H9 (cell line): Measurements from ENCODE around the gene TBC1D4. TPM values are rescaled to one million over a fixed set of nuclear protein-coding genes. Genes with fewer than 3 reads are reported as not detected.

Experiments
- DNase-seq: peaks from one replicate; pipeline ENCODE4 v3.0.0-alpha.2; 2017
- H2AFZ ChIP-seq: one replicate; pipeline ENCODE4 v1.6.1; 2013; ENCODE audit warnings: mild to moderate bottlenecking, low read length, control low read depth, moderate library complexity
- H2AK5ac ChIP-seq: 2 replicates; pipeline ENCODE4 v1.6.1; 2013; ENCODE audit warnings: low read length, control low read depth, mixed read lengths; ENCODE audit not compliant: insufficient read length
- H2BK120ac ChIP-seq: one replicate; pipeline ENCODE4 v1.6.1; 2013; ENCODE audit warnings: low read depth, mild to moderate bottlenecking, low read length, control low read depth, inconsistent platforms; ENCODE audit not compliant: poor library complexity, severe bottlenecking
- H2BK12ac ChIP-seq: 2 replicates; pipeline ENCODE4 v1.6.1; 2013; ENCODE audit warnings: low read length, control low read depth, mixed read lengths, low read depth; ENCODE audit not compliant: insufficient read length
- H2BK15ac ChIP-seq: 2 replicates; pipeline ENCODE4 v1.6.1; 2013; ENCODE audit warnings: low read depth, low read length, control low read depth
- H2BK20ac ChIP-seq: one replicate; pipeline ENCODE4 v1.6.1; 2013; ENCODE audit warnings: low read depth, mild to moderate bottlenecking, low read length, control low read depth, inconsistent platforms; ENCODE audit not compliant: poor library complexity, severe bottlenecking
- H2BK5ac ChIP-seq: 2 replicates; pipeline ENCODE4 v1.6.1; 2013; ENCODE audit warnings: low read length, control low read depth, mixed read lengths; ENCODE audit not compliant: insufficient read length
- H3K14ac ChIP-seq: 2 replicates; pipeline ENCODE4 v1.6.1; 2013; ENCODE audit warnings: low read length, control low read depth; ENCODE audit not compliant: insufficient read depth
- H3K18ac ChIP-seq: 2 replicates; pipeline ENCODE4 v1.6.1; 2013; ENCODE audit warnings: low read depth, mild to moderate bottlenecking, mixed read lengths, low read length, control low read depth; ENCODE audit not compliant: insufficient read length
- H3K23ac ChIP-seq: 2 replicates; pipeline ENCODE4 v1.6.1; 2013; ENCODE audit warnings: low read length, control low read depth, mixed read lengths, low read depth; ENCODE audit not compliant: insufficient read length
- H3K23me2 ChIP-seq: 2 replicates; pipeline ENCODE4 v1.6.1; 2013; ENCODE audit warnings: low read depth, mild to moderate bottlenecking, mixed read lengths, low read length, control low read depth; ENCODE audit not compliant: insufficient read length, poor library complexity, severe bottlenecking
- H3K27ac ChIP-seq: 2 replicates; pipeline ENCODE4 v1.5.1; 2013; ENCODE audit warnings: low read length, control low read depth, mixed read lengths, low read depth; ENCODE audit not compliant: insufficient read length
- H3K27me3 ChIP-seq: 2 replicates; pipeline ENCODE4 v1.6.1; 2013; ENCODE audit warnings: low read length, control low read depth, inconsistent platforms; ENCODE audit not compliant: insufficient read depth
- H3K4ac ChIP-seq: 2 replicates; pipeline ENCODE4 v1.6.1; 2013; ENCODE audit warnings: low read depth, mild to moderate bottlenecking, control low read depth, inconsistent platforms, low read length, moderate library complexity
- H3K4me1 ChIP-seq: 2 replicates; pipeline ENCODE4 v1.6.1; 2013; ENCODE audit warnings: low read length, control low read depth, inconsistent platforms; ENCODE audit not compliant: insufficient read depth
- H3K4me2 ChIP-seq: 2 replicates; pipeline ENCODE4 v1.6.1; 2013; ENCODE audit warnings: low read length, control low read depth, mixed read lengths; ENCODE audit not compliant: insufficient read length, insufficient read depth
- H3K56ac ChIP-seq: 2 replicates; pipeline ENCODE4 v1.6.1; 2013; ENCODE audit warnings: low read depth, mild to moderate bottlenecking, mixed read lengths, low read length, control low read depth; ENCODE audit not compliant: insufficient read length
- H3K79me1 ChIP-seq: 2 replicates; pipeline ENCODE4 v1.6.1; 2013; ENCODE audit warnings: low read depth, mild to moderate bottlenecking, moderate library complexity, low read length, control low read depth, inconsistent platforms; ENCODE audit not compliant: insufficient read depth, poor library complexity, severe bottlenecking
- H3K79me2 ChIP-seq: 2 replicates; pipeline ENCODE4 v1.6.1; 2013; ENCODE audit warnings: low read length, control low read depth, inconsistent platforms; ENCODE audit not compliant: insufficient read depth
- H3K9ac ChIP-seq: 2 replicates; pipeline ENCODE4 v1.6.1; 2013; ENCODE audit warnings: low read length, control low read depth, mixed read lengths; ENCODE audit not compliant: insufficient read length; ENCODE audit errors: extremely low read depth
- H3K9me3 ChIP-seq: one replicate; pipeline ENCODE4 v1.6.1; 2013; ENCODE audit warnings: low read depth, low read length, inconsistent platforms; ENCODE audit not compliant: control insufficient read depth
- H3T11ph ChIP-seq: one replicate; pipeline ENCODE4 v1.6.1; 2013; ENCODE audit warnings: mild to moderate bottlenecking, low read length, control low read depth, inconsistent platforms
- H4K20me1 ChIP-seq: one replicate; pipeline ENCODE4 v1.6.1; 2013; ENCODE audit not compliant: control insufficient read depth, insufficient read length, insufficient read depth
- H4K5ac ChIP-seq: 2 replicates; pipeline ENCODE4 v1.6.1; 2013; ENCODE audit warnings: low read depth, mild to moderate bottlenecking, mixed read lengths, low read length, control low read depth; ENCODE audit not compliant: insufficient read length
- H4K8ac ChIP-seq: replicated peaks from 2 replicates; pipeline ENCODE4 v1.6.1; 2013; ENCODE audit warnings: low read length, control low read depth, mixed read lengths, low read depth; ENCODE audit not compliant: insufficient read length
- H4K91ac ChIP-seq: 2 replicates; pipeline ENCODE4 v1.6.1; 2013; ENCODE audit warnings: low read depth, mild to moderate bottlenecking, moderate library complexity, mixed read lengths, low read length, control low read depth; ENCODE audit not compliant: insufficient read length
- H3K27ac Mint-ChIP-seq, 3 experiments: 2 replicates in 2 of 3; 3 replicates in 1 of 3; pipeline ENCODE4 v1.8.0; 2020 to 2021; ENCODE audit warnings: mixed read lengths in 3 of 3, mild to moderate bottlenecking in 1 of 3, moderate library complexity in 1 of 3
- H3K27me3 Mint-ChIP-seq: 2 replicates; pipeline ENCODE4 v1.8.0; 2021; ENCODE audit warnings: low read depth, mild to moderate bottlenecking, moderate library complexity, mixed read lengths
- H3K36me3 Mint-ChIP-seq, 3 experiments: 2 replicates in 2 of 3; 3 replicates in 1 of 3; pipeline ENCODE4 v1.8.0; 2020 to 2021; ENCODE audit warnings: low read depth in 3 of 3, mixed read lengths in 3 of 3; ENCODE audit not compliant: insufficient read depth in 1 of 3
- H3K4me1 Mint-ChIP-seq, 2 experiments: 2 replicates each; pipeline ENCODE4 v1.8.0; 2020; ENCODE audit warnings: mixed read lengths in 2 of 2
- H3K4me3 Mint-ChIP-seq, 2 experiments: 2 replicates in 1 of 2; 3 replicates in 1 of 2; pipeline ENCODE4 v1.8.0; 2020 to 2021; ENCODE audit warnings: mild to moderate bottlenecking in 2 of 2, mixed read lengths in 2 of 2, moderate library complexity in 1 of 2
- H3K9me3 Mint-ChIP-seq, 2 experiments: 2 replicates in 1 of 2; 3 replicates in 1 of 2; pipeline ENCODE4 v1.8.0; 2020; ENCODE audit warnings: mild to moderate bottlenecking in 2 of 2, mixed read lengths in 2 of 2, moderate library complexity in 1 of 2
- total RNA-seq: library from RNA; stranded (reverse); gene quantifications from 2 replicates; pipeline ENCODE4 v1.2.1, GENCODE V29; 2021
- TF ChIP-seq, protein P1 (sequence below): fragments of 200-600 bp; sonication (generic); conservative IDR thresholded peaks from 3 replicates; pipeline ENCODE4 v1.8.0; 2021; ENCODE audit warnings: antibody characterized with exemption, mild to moderate bottlenecking

TBC1D4 gene
- total RNA-seq, 1 experiment from 2014 or later, result 10.5 TPM

DNA sequence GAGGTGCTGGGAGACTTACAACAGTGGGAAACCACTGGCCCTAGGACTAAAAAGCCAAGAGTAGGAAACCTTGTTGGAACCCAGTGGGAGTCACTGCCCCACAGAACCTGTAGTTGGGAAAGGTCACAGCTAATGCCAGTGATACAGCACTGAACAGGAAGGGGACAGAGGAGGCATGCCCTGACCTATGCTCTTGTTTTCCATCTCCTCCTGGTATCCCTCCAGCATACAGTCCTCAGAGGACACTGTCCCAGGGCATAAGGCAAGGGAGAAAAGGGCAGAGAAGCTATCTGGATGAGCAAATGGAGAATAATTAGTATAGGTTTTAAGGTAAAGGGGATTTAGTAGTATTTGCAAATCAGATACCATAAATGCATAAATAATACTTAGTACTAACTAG, 11.2 kb upstream of the TBC1D4 start:
- no peaks in the 10 kb centered on the region for H3K4me1 Mint-ChIP-seq
- Histone ChIP-seq H2BK15ac (no peak overlapping the region), H2BK12ac (no peak overlapping the region), H3T11ph (no peak overlapping the region), H2BK120ac (no peak overlapping the region), H3K27me3 (no peaks in the 10 kb centered on the region), H4K5ac (no peak overlapping the region), H3K79me2 (no peaks in the 10 kb centered on the region), H3K27ac (no peak overlapping the region), H2AK5ac (no peak overlapping the region), H3K23me2 (no peaks in the 10 kb centered on the region), H3K9ac (no peak overlapping the region), H3K14ac (no peak overlapping the region), H3K79me1 (no peaks in the 10 kb centered on the region), H3K56ac (no peak overlapping the region), H2AFZ (no peak overlapping the region), H2BK5ac (no peak overlapping the region), H3K9me3 (no peaks in the 10 kb centered on the region), H4K8ac (no peak overlapping the region), H3K23ac (no peak overlapping the region), H3K4ac (no peak overlapping the region), H3K4me2 (no peak overlapping the region), H3K18ac (no peak overlapping the region), H3K4me1 (no peaks in the 10 kb centered on the region), H4K20me1 (no peaks in the 10 kb centered on the region), H2BK20ac (no peak overlapping the region), H4K91ac (no peak overlapping the region)
- H3K9me3 Mint-ChIP-seq, result no peaks in the 10 kb centered on the region
- DNase-seq, result no peak
- TF ChIP-seq, protein P1, sequence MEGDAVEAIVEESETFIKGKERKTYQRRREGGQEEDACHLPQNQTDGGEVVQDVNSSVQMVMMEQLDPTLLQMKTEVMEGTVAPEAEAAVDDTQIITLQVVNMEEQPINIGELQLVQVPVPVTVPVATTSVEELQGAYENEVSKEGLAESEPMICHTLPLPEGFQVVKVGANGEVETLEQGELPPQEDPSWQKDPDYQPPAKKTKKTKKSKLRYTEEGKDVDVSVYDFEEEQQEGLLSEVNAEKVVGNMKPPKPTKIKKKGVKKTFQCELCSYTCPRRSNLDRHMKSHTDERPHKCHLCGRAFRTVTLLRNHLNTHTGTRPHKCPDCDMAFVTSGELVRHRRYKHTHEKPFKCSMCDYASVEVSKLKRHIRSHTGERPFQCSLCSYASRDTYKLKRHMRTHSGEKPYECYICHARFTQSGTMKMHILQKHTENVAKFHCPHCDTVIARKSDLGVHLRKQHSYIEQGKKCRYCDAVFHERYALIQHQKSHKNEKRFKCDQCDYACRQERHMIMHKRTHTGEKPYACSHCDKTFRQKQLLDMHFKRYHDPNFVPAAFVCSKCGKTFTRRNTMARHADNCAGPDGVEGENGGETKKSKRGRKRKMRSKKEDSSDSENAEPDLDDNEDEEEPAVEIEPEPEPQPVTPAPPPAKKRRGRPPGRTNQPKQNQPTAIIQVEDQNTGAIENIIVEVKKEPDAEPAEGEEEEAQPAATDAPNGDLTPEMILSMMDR, result no peak
- H3K27ac Mint-ChIP-seq, result no peak overlapping the region
- no peak overlapping the region for H3K4me3 Mint-ChIP-seq
- H3K27me3 Mint-ChIP-seq, result no peaks in the 10 kb centered on the region; the same call in 1 of the 2 replicates
- H3K36me3 Mint-ChIP-seq, result no peaks in the 10 kb centered on the region
